Measurements from ENCODE around the gene RAB1A.
A peak's percentile ranks its signal among the peaks of the same experiment; 100 is the strongest.

GRCh38 chr2:65081232-65081685, 48.6 kb downstream of the RAB1A start:
- TF ChIP-seq CTCF (IDR thresholded peaks at IDR 0.05) (no peak), EP300 (IDR thresholded peaks at IDR 0.05) (no peak), POLR2A (IDR thresholded peaks at IDR 0.05) (no peak), POLR2AphosphoS5 (IDR thresholded peaks at IDR 0.05) (peak in 1 of 2 donors; percentile 35)

All from upper lobe of left lung (tissue), 4 donors.